Measurements from ENCODE around the gene CXorf66. TPM values are rescaled to one million over a fixed set of nuclear protein-coding genes. Genes with fewer than 3 reads are reported as not detected.
"Not testable (repeated sequence)": the region's sequence is repeated elsewhere in the genome, so short reads cannot be mapped to it uniquely, and the experiment has no call there.

The CXorf66 gene
- total and polyA plus RNA-seq, 2 of the 4 experiments (the other 2 are of a cell fraction): not detected

GRCh38 chrX:139961091-139961490 lies 4.2 kb downstream of the CXorf66 start:
- H3K4ac ChIP-seq (ENCODE audit: low read depth, low read length); H3K9me3 ChIP-seq (ENCODE audit: control insufficient read depth, insufficient read depth, low read length); POLR2A ChIA-PET (ENCODE audit: unreplicated experiment); H2AK5ac ChIP-seq (ENCODE audit: low read depth, low read length); ATAC-seq (ENCODE audit: low read depth); H4K8ac ChIP-seq (ENCODE audit: low read depth in 2 of 2, low read length in 2 of 2); H2AFZ ChIP-seq (replicated peaks; ENCODE audit: low read length, poor library complexity); H3K14ac ChIP-seq (replicated peaks; ENCODE audit: low read depth, low read length); in situ Hi-C loops (cut with MboI; ENCODE audit: low sequenced_read_pairs); H3K27ac ChIP-seq (ENCODE audit: insufficient read depth, low read length); H2BK120ac ChIP-seq (ENCODE audit: low read depth, low read length); BruUV-seq (replicated peaks); DNase-seq; intact Hi-C loops (cut with micrococcal nuclease); H3K23ac ChIP-seq (ENCODE audit: low read depth, low read length); H2BK20ac ChIP-seq (ENCODE audit: low read depth, low read length); H3K4me2 ChIP-seq (ENCODE audit: low read depth, low read length); H3K4me1 ChIP-seq (ENCODE audit: control insufficient read depth, insufficient read depth, low read length); H4K91ac ChIP-seq (ENCODE audit: insufficient read depth, low read depth, low read length); dilution Hi-C loops (cut with HindIII; ENCODE audit: low sequenced_read_pairs, unreplicated experiment); H2BK5ac ChIP-seq (ENCODE audit: low read depth, low read length, poor library complexity, severe bottlenecking); H3K4me3 ChIP-seq (ENCODE audit: insufficient read depth, low read depth, low read length); H3K36me3 ChIP-seq (ENCODE audit: control insufficient read depth, insufficient read depth, low read length); H4K20me1 ChIP-seq (ENCODE audit: insufficient read depth, low read length); H2AK9ac ChIP-seq (replicated peaks; ENCODE audit: low read depth, low read length, poor library complexity); H3K9me1 ChIP-seq (ENCODE audit: insufficient read depth, low read length); CTCF ChIA-PET; H3K56ac ChIP-seq (ENCODE audit: extremely low read depth, insufficient read depth, low read length); H2BK15ac ChIP-seq (ENCODE audit: low read depth, low read length); H4K5ac ChIP-seq (ENCODE audit: low read depth, low read length); H3K9ac ChIP-seq (ENCODE audit: low read depth, low read length); H3K18ac ChIP-seq (ENCODE audit: low read depth, low read length); H3K79me1 ChIP-seq (ENCODE audit: low read depth in 1 of 2, low read length in 2 of 2); H3K27me3 ChIP-seq (ENCODE audit: control insufficient read depth, insufficient read depth, low read length): not testable (repeated sequence)
- WGBS, 2 experiments (ENCODE audit: extremely low coverage in 2 of 2, insufficient read length in 1 of 2): no CpG with 5 or more reads among the region's 2 CpGs

Data from IMR-90 (cell line).